A549 (cell line): ENCODE measurements around the gene DERA. TPM values are rescaled to one million over a fixed set of nuclear protein-coding genes. Genes with fewer than 3 reads are reported as not detected.

Experiments used
- ATAC-seq, 2 experiments: fragments of 200-7000 bp in 1 of 2; fragments of >200 bp in 1 of 2; cut with Nextera tagmentation in 1 of 2; cut with Tn5 transposase in 1 of 2; 3 replicates each; pipeline versions ENCODE4 v1.8.0 to v1.9.1; 2018 to 2020; ENCODE audit warnings: mild to moderate bottlenecking in 1 of 2, moderate library complexity in 1 of 2
- CTCF ChIA-PET: fragments of 300-600 bp; sonication (Branson Sonifier 250); formaldehyde crosslinking; extraction: SDS; loops from one replicate; lab custom pipeline; 2021; ENCODE audit warnings: antibody characterized with exemption, inconsistent platforms; lab: Yijun Ruan, JAX
- POLR2A ChIA-PET: fragments of 350-600 bp; formaldehyde crosslinking; extraction: SDS; loops from one replicate; lab custom pipeline; 2021; ENCODE audit warnings: antibody characterized with exemption, inconsistent platforms; lab: Yijun Ruan, JAX
- DNase-seq, 2 experiments: peaks; one replicate each; pipeline versions ENCODE4 v3.0.0 to v3.0.0-alpha.2; 2011 to 2016; ENCODE audit warnings: low read depth in 1 of 2, low spot score in 1 of 2
- FAIRE-seq: peaks from 2 replicates; lab custom pipeline; 2011; peaks lifted over from hg19 to GRCh38; lab: Jason Lieb, UNC
- H3K27ac ChIP-seq, 2 experiments: fragments of >200 bp; sonication (Bioruptor Twin); formaldehyde crosslinking; 3 replicates each; pipeline ENCODE4 v1.5.1; 2016 to 2017
- H3K4me1 ChIP-seq: fragments of >200 bp; sonication (Bioruptor Twin); formaldehyde crosslinking; 3 replicates; pipeline ENCODE4 v1.6.1; 2016
- H3K4me2 ChIP-seq: fragments of >200 bp; sonication (Bioruptor Twin); formaldehyde crosslinking; 3 replicates; pipeline ENCODE4 v1.6.1; 2016
- H3K4me3 ChIP-seq: fragments of >200 bp; sonication (Bioruptor Twin); formaldehyde crosslinking; 3 replicates; pipeline ENCODE4 v1.5.1; 2016
- H3K9me3 ChIP-seq: fragments of >200 bp; sonication (Bioruptor Twin); formaldehyde crosslinking; 3 replicates; pipeline ENCODE4 v1.6.1; 2016
- ATOH8 ChIP-seq: fragments of 250-450 bp; sonication (Bioruptor Pico); IDR thresholded peaks from 2 replicates; pipeline ENCODE4 v1.5.0; 2020; ENCODE audit warnings: low read depth, mild to moderate bottlenecking, moderate library complexity
- BCL3 ChIP-seq: fragments of >200 bp; sonication (Bioruptor Twin); formaldehyde crosslinking; IDR thresholded peaks from 3 replicates; pipeline ENCODE4 v1.6.1; 2016
- BHLHE40 ChIP-seq: IDR thresholded peaks from 2 replicates; pipeline ENCODE4 v1.6.1; 2012; ENCODE audit warnings: low read depth, low read length, inconsistent platforms
- CBX8 ChIP-seq: fragments of 200-600 bp; sonication (generic); IDR thresholded peaks from 2 replicates; pipeline ENCODE4 v1.6.1; 2016
- CTCF ChIP-seq: fragments of >200 bp; sonication (Bioruptor Twin); formaldehyde crosslinking; IDR thresholded peaks from 3 replicates; pipeline ENCODE4 v1.5.1; 2016
- EHMT2 ChIP-seq: fragments of 200-600 bp; sonication (generic); IDR thresholded peaks from 2 replicates; pipeline ENCODE4 v1.6.1; 2016; ENCODE audit warnings: antibody characterized with exemption, low read depth, mild to moderate bottlenecking, moderate library complexity
- EP300 ChIP-seq, 2 experiments: fragments of >200 bp; sonication (Bioruptor Twin); formaldehyde crosslinking; IDR thresholded peaks; 2 replicates in 1 of 2; 3 replicates in 1 of 2; pipeline ENCODE4 v1.6.1; 2016 to 2017
- ESRRA ChIP-seq: fragments of 150-350 bp; IDR thresholded peaks from 2 replicates; pipeline ENCODE4 v1.6.1; 2014; ENCODE audit warnings: mild to moderate bottlenecking, low read length, borderline replicate concordance
- FOXS1 ChIP-seq: fragments of 250-450 bp; sonication (Bioruptor Pico); IDR thresholded peaks from 2 replicates; pipeline ENCODE4 v1.5.0; 2020; ENCODE audit warnings: mild to moderate bottlenecking, moderate library complexity
- HDAC2 ChIP-seq: fragments of 200-600 bp; sonication (generic); IDR thresholded peaks from 2 replicates; pipeline ENCODE4 v1.6.1; 2016
- HES2 ChIP-seq: fragments of >200 bp; sonication (Bioruptor Twin); formaldehyde crosslinking; IDR thresholded peaks from 2 replicates; pipeline ENCODE4 v1.6.1; 2016
- HEYL ChIP-seq: fragments of 250-450 bp; sonication (Bioruptor Pico); IDR thresholded peaks from 2 replicates; pipeline ENCODE4 v1.8.0; 2021; ENCODE audit warnings: mild to moderate bottlenecking, moderate library complexity
- HOXA7 ChIP-seq: fragments of 250-450 bp; sonication (Bioruptor Pico); IDR thresholded peaks from 2 replicates; pipeline ENCODE4 v1.5.0; 2020; ENCODE audit warnings: mild to moderate bottlenecking, moderate library complexity
- HOXB13 ChIP-seq: fragments of 250-450 bp; sonication (Bioruptor Pico); IDR thresholded peaks from 2 replicates; pipeline ENCODE4 v1.5.0; 2020; ENCODE audit warnings: low read depth, mild to moderate bottlenecking, moderate library complexity
- HOXB5 ChIP-seq: fragments of 250-450 bp; sonication (Bioruptor Pico); IDR thresholded peaks from 2 replicates; pipeline ENCODE4 v1.5.0; 2020; ENCODE audit warnings: mild to moderate bottlenecking, moderate library complexity
- JUN ChIP-seq, 2 experiments: fragments of >200 bp; sonication (Bioruptor Twin); formaldehyde crosslinking; IDR thresholded peaks; 2 replicates in 1 of 2; 3 replicates in 1 of 2; pipeline ENCODE4 v1.6.1; 2016 to 2017
- KDM1A ChIP-seq: fragments of 200-600 bp; sonication (generic); IDR thresholded peaks from 2 replicates; pipeline ENCODE4 v1.6.1; 2016; ENCODE audit warnings: low read depth, mild to moderate bottlenecking
- MAX ChIP-seq: IDR thresholded peaks from 2 replicates; pipeline ENCODE4 v1.6.1; 2012
- NR3C1 ChIP-seq: fragments of >200 bp; sonication (Bioruptor Twin); formaldehyde crosslinking; IDR thresholded peaks from 3 replicates; pipeline ENCODE4 v1.6.1; 2017
- POLR2A ChIP-seq: IDR thresholded peaks from 2 replicates; pipeline ENCODE4 v1.6.1; 2012; ENCODE audit warnings: mild to moderate bottlenecking, low read length
- POLR2AphosphoS2 ChIP-seq: conservative IDR thresholded peaks from 2 replicates; pipeline ENCODE4 v1.6.1; 2012; ENCODE audit warnings: low read length, improper control_type of control experiment, inconsistent platforms
- RAD21 ChIP-seq, 2 experiments: fragments of >200 bp in 1 of 2; sonication (Bioruptor Twin) in 1 of 2; formaldehyde crosslinking in 1 of 2; IDR thresholded peaks in 1 of 2; conservative IDR thresholded peaks in 1 of 2; 2 replicates in 1 of 2; 3 replicates in 1 of 2; pipeline ENCODE4 v1.6.1; 2012 to 2018; ENCODE audit warnings: inconsistent platforms in 1 of 2
- RCOR1 ChIP-seq: fragments of 150-350 bp; IDR thresholded peaks from 2 replicates; pipeline ENCODE4 v1.6.1; 2014; ENCODE audit warnings: antibody characterized with exemption, low read length, low read depth
- RFX5 ChIP-seq: fragments of 450-650 bp; IDR thresholded peaks from 2 replicates; pipeline ENCODE4 v1.7.1; 2014; ENCODE audit warnings: antibody characterized with exemption, mild to moderate bottlenecking, moderate library complexity
- TFCP2L1 ChIP-seq: fragments of 250-450 bp; sonication (Bioruptor Pico); IDR thresholded peaks from 2 replicates; pipeline ENCODE4 v1.5.0; 2021; ENCODE audit warnings: mild to moderate bottlenecking
- USF2 ChIP-seq: fragments of 450-650 bp; IDR thresholded peaks from 2 replicates; pipeline ENCODE4 v1.6.1; 2014; ENCODE audit warnings: antibody characterized with exemption
- ZC3H11A ChIP-seq: fragments of 450-650 bp; IDR thresholded peaks from 2 replicates; pipeline ENCODE4 v1.6.1; 2014; ENCODE audit warnings: antibody characterized with exemption, mild to moderate bottlenecking
- ZNF302 ChIP-seq: fragments of 250-450 bp; sonication (Bioruptor Pico); IDR thresholded peaks from 2 replicates; pipeline ENCODE4 v1.9.0; 2021; ENCODE audit warnings: inconsistent platforms, mild to moderate bottlenecking, moderate library complexity
- WGBS: methylation state at CpG from one replicate; pipeline ENCODE4 v1.1.6; 2017; ENCODE audit errors: missing lambda C conversion rate; 5-methylcytosine and 5-hydroxymethylcytosine counted together
- polyA plus RNA-seq, 4 experiments: library from polyadenylated mRNA; depleted of rRNA in 3 of 4; stranded (reverse); fragments of >200 nt; fragmentation: RNase III in 1 of 4; extraction: RNeasy Plus Mini Kit Qiagen cat#74134 plus additional on column Dnase treatment in 1 of 4; gene quantifications; 2 replicates in 3 of 4; 3 replicates in 1 of 4; pipeline ENCODE4 v1.2.3, GENCODE V29; 2011 to 2017

The DERA gene
- polyA plus RNA-seq, 2 of the 4 experiments (the other 2 are of a cell fraction): 45.2 to 65.0 TPM

GRCh38 chr12:16074894-16075293, 163.8 kb downstream of the DERA start:
- DNase-seq: no peak
- CTCF ChIA-PET: no interaction called here
- TF ChIP-seq HDAC2: no peak
- TF ChIP-seq ESRRA: no peak
- no peak for TF ChIP-seq EP300 (IDR thresholded peaks at IDR 0.05)
- no peak for TF ChIP-seq ATOH8 (CRISPR knock-in tag)
- TF ChIP-seq HEYL: no peak
- TF ChIP-seq ZNF302: no peak
- TF ChIP-seq USF2: no peak
- no peak for TF ChIP-seq HES2
- no peak for TF ChIP-seq MAX
- no peak for TF ChIP-seq BHLHE40
- no peak for TF ChIP-seq RAD21 (conservative IDR thresholded peaks at IDR 0.05 in 1 of 2, IDR thresholded peaks at IDR 0.05 in 1 of 2)
- no peak for TF ChIP-seq RCOR1
- TF ChIP-seq HOXB5: no peak
- TF ChIP-seq ZC3H11A: no peak
- no peak for TF ChIP-seq FOXS1 (CRISPR knock-in tag)
- no peak for TF ChIP-seq EHMT2
- no peak for TF ChIP-seq HOXA7 (CRISPR knock-in tag)
- no peak for TF ChIP-seq POLR2A
- no peak for TF ChIP-seq CTCF
- Histone ChIP-seq H3K4me1 (no peaks in the 10 kb centered on the region), H3K4me2 (no peak overlapping the region), H3K4me3 (no peak overlapping the region), H3K27ac (no peak overlapping the region), H3K9me3 (no peaks in the 10 kb centered on the region)
- no peak for ATAC-seq
- FAIRE-seq: no peak
- POLR2A ChIA-PET: no interaction called here
- WGBS: 36% methylated on average over 2 of the region's 2 CpGs

GRCh38 chr12:16075887-16076286, 164.8 kb downstream of the DERA start:
- Histone ChIP-seq H3K4me3 (no peak overlapping the region), H3K4me1 (no peaks in the 10 kb centered on the region), H3K4me2 (no peak overlapping the region), H3K27ac (no peak overlapping the region), H3K9me3 (no peaks in the 10 kb centered on the region)
- ChIA-PET POLR2A (no interaction called here), CTCF (interaction anchor here (0.9 kb wide), 1 partner anchor 14 kb away, joined by 3 read pairs; no protein-coding TSS in a partner anchor)
- FAIRE-seq (no peak), DNase-seq (no peak), ATAC-seq (no peak)
- TF ChIP-seq EHMT2 (no peak), NR3C1 (no peak), HDAC2 (no peak), HOXB13 (CRISPR knock-in tag) (no peak), JUN (IDR thresholded peaks at IDR 0.05) (no peak), POLR2A (no peak), CBX8 (no peak), KDM1A (no peak), TFCP2L1 (CRISPR knock-in tag) (no peak), HEYL (no peak), RFX5 (no peak), RCOR1 (no peak), POLR2AphosphoS2 (no peak), BCL3 (no peak)
- WGBS: 6% methylated on average over 1 of the region's 1 CpG
